Measurements from ENCODE around the gene TBC1D8. TPM values are rescaled to one million over a fixed set of nuclear protein-coding genes. Genes with fewer than 3 reads are reported as not detected.

Gene TBC1D8
- total RNA-seq, 1 experiment from 2014 or later: 51.7 TPM

DNA sequence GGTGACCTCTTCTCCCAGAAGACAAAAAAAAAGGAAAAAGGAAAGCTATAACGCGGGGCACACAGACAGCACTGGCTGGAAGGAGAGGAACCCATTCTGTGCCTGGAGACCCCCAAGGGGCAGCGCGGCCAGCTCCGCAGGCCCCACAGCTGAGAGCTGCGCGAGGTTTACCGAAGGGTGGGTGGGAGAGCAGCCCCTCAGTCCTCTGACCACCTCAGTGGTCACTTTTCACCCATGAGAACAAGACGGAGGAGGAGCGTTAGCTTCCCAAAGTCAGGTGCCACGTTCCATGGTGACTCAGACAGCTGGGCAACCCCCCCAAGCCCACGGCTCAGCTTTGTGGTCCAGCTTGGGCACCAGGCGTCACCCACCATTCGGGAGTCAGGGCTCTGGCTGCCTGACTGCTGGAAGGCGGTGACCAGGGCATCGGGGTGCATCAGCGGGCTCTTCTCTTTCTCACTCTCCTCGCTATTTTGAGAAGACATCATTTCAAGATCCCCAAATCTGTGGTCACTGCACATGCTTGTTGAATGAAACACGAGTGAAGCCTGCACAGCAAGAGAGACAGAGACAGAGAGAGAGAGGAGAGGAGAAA is 113.9 kb downstream of the TBC1D8 start:
- no peak for ATAC-seq
- no peak for DNase-seq (ENCODE audit: low spot score)
- Mint-ChIP-seq H3K4me1 (peaks cover 7% of the 10 kb centered on the region), H3K9me3 (no peaks in the 10 kb centered on the region), H3K27me3 (ENCODE audit: low read depth) (no peaks in the 10 kb centered on the region), H3K4me3 (no peak overlapping the region), H3K36me3 (peaks cover 63% of the 10 kb centered on the region), H3K27ac (peak overlapping the region; percentile 37)
- TF ChIP-seq, protein P1, sequence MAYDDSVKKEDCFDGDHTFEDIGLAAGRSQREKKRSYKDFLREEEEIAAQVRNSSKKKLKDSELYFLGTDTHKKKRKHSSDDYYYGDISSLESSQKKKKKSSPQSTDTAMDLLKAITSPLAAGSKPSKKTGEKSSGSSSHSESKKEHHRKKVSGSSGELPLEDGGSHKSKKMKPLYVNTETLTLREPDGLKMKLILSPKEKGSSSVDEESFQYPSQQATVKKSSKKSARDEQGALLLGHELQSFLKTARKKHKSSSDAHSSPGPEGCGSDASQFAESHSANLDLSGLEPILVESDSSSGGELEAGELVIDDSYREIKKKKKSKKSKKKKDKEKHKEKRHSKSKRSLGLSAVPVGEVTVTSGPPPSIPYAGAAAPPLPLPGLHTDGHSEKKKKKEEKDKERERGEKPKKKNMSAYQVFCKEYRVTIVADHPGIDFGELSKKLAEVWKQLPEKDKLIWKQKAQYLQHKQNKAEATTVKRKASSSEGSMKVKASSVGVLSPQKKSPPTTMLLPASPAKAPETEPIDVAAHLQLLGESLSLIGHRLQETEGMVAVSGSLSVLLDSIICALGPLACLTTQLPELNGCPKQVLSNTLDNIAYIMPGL (CRISPR knock-in tag; IDR thresholded peaks at IDR 0.05): no peak
- TF ChIP-seq GABPB1 (CRISPR knock-in tag; IDR thresholded peaks at IDR 0.05) (no peak), ZNF232 (CRISPR knock-in tag; IDR thresholded peaks at IDR 0.05) (no peak), TEAD1 (CRISPR knock-in tag; IDR thresholded peaks at IDR 0.05) (no peak)
- TF ChIP-seq, protein P2, sequence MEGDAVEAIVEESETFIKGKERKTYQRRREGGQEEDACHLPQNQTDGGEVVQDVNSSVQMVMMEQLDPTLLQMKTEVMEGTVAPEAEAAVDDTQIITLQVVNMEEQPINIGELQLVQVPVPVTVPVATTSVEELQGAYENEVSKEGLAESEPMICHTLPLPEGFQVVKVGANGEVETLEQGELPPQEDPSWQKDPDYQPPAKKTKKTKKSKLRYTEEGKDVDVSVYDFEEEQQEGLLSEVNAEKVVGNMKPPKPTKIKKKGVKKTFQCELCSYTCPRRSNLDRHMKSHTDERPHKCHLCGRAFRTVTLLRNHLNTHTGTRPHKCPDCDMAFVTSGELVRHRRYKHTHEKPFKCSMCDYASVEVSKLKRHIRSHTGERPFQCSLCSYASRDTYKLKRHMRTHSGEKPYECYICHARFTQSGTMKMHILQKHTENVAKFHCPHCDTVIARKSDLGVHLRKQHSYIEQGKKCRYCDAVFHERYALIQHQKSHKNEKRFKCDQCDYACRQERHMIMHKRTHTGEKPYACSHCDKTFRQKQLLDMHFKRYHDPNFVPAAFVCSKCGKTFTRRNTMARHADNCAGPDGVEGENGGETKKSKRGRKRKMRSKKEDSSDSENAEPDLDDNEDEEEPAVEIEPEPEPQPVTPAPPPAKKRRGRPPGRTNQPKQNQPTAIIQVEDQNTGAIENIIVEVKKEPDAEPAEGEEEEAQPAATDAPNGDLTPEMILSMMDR (IDR thresholded peaks at IDR 0.05): 0 out of 2 replicates have a peak, but pooled peaks have one; percentile 4
- TF ChIP-seq, protein P3, sequence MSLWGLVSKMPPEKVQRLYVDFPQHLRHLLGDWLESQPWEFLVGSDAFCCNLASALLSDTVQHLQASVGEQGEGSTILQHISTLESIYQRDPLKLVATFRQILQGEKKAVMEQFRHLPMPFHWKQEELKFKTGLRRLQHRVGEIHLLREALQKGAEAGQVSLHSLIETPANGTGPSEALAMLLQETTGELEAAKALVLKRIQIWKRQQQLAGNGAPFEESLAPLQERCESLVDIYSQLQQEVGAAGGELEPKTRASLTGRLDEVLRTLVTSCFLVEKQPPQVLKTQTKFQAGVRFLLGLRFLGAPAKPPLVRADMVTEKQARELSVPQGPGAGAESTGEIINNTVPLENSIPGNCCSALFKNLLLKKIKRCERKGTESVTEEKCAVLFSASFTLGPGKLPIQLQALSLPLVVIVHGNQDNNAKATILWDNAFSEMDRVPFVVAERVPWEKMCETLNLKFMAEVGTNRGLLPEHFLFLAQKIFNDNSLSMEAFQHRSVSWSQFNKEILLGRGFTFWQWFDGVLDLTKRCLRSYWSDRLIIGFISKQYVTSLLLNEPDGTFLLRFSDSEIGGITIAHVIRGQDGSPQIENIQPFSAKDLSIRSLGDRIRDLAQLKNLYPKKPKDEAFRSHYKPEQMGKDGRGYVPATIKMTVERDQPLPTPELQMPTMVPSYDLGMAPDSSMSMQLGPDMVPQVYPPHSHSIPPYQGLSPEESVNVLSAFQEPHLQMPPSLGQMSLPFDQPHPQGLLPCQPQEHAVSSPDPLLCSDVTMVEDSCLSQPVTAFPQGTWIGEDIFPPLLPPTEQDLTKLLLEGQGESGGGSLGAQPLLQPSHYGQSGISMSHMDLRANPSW (CRISPR knock-in tag; conservative IDR thresholded peaks at IDR 0.05; ENCODE audit: low read depth): no peak
- ChIA-PET POLR2A (interaction anchor here (1.0 kb wide), 1 partner anchor 116 kb away, joined by 3 read pairs; no protein-coding TSS in a partner anchor), CTCF (interaction anchor here (0.6 to 3.6 kb wide), 24 partner anchors 8 to 399 kb away, joined by 3 to 102 read pairs (median 5); partner anchors contain the start of genes CNOT11 and TBC1D8)

DNA sequence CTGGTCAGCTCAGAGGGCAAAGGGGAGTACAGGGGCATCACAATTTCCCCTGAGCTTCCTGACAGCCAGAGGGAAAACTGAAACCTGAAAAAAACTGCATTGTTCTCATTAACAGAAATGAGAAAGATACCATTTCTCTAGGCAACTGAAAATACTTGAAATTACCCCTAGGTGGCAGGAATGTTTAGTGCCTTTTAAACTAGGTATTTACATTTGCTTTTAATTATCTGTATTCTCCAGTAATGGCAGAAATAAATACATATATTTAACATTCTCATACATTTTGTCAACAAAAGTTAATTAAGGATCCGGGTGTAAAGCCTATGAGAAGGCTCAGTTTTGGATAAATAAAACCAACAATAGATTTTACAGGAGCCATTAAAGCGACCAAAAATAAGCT is 114.6 kb downstream of the TBC1D8 start:
- ChIA-PET CTCF (interaction anchor here (0.6 to 3.6 kb wide), 22 partner anchors 9 to 306 kb away, joined by 3 to 102 read pairs (median 4); partner anchors contain the start of genes CNOT11 and TBC1D8), POLR2A (interaction anchor here (1.0 kb wide), 1 partner anchor 116 kb away, joined by 3 read pairs; no protein-coding TSS in a partner anchor)
- no peak overlapping the region for H3K4me3 Mint-ChIP-seq
- no peak overlapping the region for H3K27ac Mint-ChIP-seq
- H3K4me1 Mint-ChIP-seq: peaks cover 7% of the 10 kb centered on the region
- peaks cover 69% of the 10 kb centered on the region for H3K36me3 Mint-ChIP-seq
- no peaks in the 10 kb centered on the region for H3K27me3 Mint-ChIP-seq (ENCODE audit: low read depth)
- DNase-seq (ENCODE audit: low spot score): no peak
- TF ChIP-seq, protein P2 (IDR thresholded peaks at IDR 0.05): 0 out of 2 replicates have a peak, but pooled peaks have one; percentile 9
- TF ChIP-seq, protein P4, sequence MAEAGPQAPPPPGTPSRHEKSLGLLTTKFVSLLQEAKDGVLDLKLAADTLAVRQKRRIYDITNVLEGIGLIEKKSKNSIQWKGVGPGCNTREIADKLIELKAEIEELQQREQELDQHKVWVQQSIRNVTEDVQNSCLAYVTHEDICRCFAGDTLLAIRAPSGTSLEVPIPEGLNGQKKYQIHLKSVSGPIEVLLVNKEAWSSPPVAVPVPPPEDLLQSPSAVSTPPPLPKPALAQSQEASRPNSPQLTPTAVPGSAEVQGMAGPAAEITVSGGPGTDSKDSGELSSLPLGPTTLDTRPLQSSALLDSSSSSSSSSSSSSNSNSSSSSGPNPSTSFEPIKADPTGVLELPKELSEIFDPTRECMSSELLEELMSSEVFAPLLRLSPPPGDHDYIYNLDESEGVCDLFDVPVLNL (CRISPR knock-in tag; IDR thresholded peaks at IDR 0.05; ENCODE audit: borderline replicate concordance, low read depth): no peak
- H3K9me3 Mint-ChIP-seq: no peaks in the 10 kb centered on the region
- ATAC-seq: no peak

DNA sequence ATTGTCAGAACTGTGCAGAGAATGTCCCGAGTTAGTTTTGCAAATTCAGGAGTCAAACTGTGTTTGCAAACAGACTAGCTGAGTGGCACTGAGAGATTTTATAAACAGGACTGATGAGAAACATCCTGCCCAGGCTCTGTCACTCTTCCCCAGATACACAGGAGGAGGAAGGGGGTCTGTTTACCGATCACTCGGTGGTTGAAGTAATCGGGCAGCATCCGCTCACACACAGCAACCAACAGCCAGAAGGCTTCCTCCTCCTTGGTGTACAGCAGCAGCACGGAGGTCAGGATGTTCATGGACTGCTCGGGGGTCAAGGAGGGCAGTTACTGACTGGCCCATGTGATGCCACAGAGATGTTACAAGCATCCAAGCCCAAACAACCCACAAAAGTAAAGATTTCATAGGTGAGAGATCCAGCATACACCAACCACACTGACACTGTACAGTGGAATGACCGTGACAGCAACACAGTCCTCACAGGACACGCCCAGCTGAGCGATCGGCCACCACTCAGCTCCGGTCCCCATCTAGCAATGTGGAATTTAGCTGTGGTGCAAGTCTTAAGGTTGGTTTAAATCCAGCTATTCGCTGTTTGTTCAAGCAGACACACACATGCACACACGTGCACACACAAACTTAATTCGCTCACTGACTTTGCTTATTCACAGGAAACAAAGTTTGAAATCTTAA is 119.0 kb downstream of the TBC1D8 start:
- Mint-ChIP-seq H3K4me1 (no peaks in the 10 kb centered on the region), H3K27me3 (ENCODE audit: low read depth) (no peaks in the 10 kb centered on the region), H3K4me3 (no peak overlapping the region), H3K9me3 (peaks cover 16% of the 10 kb centered on the region; the same call in 1 of the 2 replicates), H3K36me3 (peaks cover 65% of the 10 kb centered on the region), H3K27ac (no peak overlapping the region)
- ATAC-seq (no peak), DNase-seq (ENCODE audit: low spot score) (no peak)
- CTCF ChIA-PET: interaction anchor here (0.6 to 2.0 kb wide), 3 partner anchors 121 to 173 kb away, joined by 3 to 6 read pairs (median 3); no protein-coding TSS in a partner anchor
- TF ChIP-seq MXD4 (CRISPR knock-in tag; IDR thresholded peaks at IDR 0.05; ENCODE audit: borderline replicate concordance): no peak
- TF ChIP-seq TEAD1 (CRISPR knock-in tag; IDR thresholded peaks at IDR 0.05): no peak
- no peak for TF ChIP-seq SMAD3 (CRISPR knock-in tag; IDR thresholded peaks at IDR 0.05; ENCODE audit: borderline replicate concordance)
- no peak for TF ChIP-seq JAZF1 (CRISPR knock-in tag; IDR thresholded peaks at IDR 0.05)
- no peak for TF ChIP-seq RELA (CRISPR knock-in tag; IDR thresholded peaks at IDR 0.05; ENCODE audit: borderline replicate concordance)
- TF ChIP-seq RORB (CRISPR knock-in tag; IDR thresholded peaks at IDR 0.05): no peak
- no peak for TF ChIP-seq HMGA2 (CRISPR knock-in tag; IDR thresholded peaks at IDR 0.05)
- POLR2A ChIA-PET: no interaction called here
